ENCODE measurements around the gene PON3.
"Not testable (repeated sequence)": the region's sequence is repeated elsewhere in the genome, so short reads cannot be mapped to it uniquely, and the experiment has no call there.

The PON3 gene

GRCh38 chr7:95411666-95412065 lies 15.5 kb upstream of the PON3 start:
- DNase-seq: no peak

- DNase-seq: no peak
Observed at GRCh38 chr7:95411036-95411435, 14.9 kb upstream of the PON3 start.

- no peak for DNase-seq
Observed at GRCh38 chr7:95407751-95408150, 11.6 kb upstream of the PON3 start.

- no peak for DNase-seq
Observed at GRCh38 chr7:95405800-95406199, 9.6 kb upstream of the PON3 start.

GRCh38 chr7:95405208-95405607 lies 9.0 kb upstream of the PON3 start:
- no peak for DNase-seq

GRCh38 chr7:95404316-95404865 lies 8.2 kb upstream of the PON3 start:
- no peak for DNase-seq

GRCh38 chr7:95398155-95398940 lies 2.2 kb upstream of the PON3 start:
- no peak for DNase-seq

- DNase-seq: no peak
Observed at GRCh38 chr7:95397381-95397780, 1.2 kb upstream of the PON3 start.

GRCh38 chr7:95395755-95396135 lies 430 bp downstream of the PON3 start:
- DNase-seq: no peak

GRCh38 chr7:95394370-95394769 lies 1.8 kb downstream of the PON3 start:
- DNase-seq: no peak

- no peak for DNase-seq
Observed at GRCh38 chr7:95391761-95392160, 4.4 kb downstream of the PON3 start.

GRCh38 chr7:95389516-95389915 lies 6.7 kb downstream of the PON3 start:
- DNase-seq: no peak

- not testable (repeated sequence) for DNase-seq
Observed at GRCh38 chr7:95379457-95379856, 16.7 kb downstream of the PON3 start.

- no peak for DNase-seq
Observed at GRCh38 chr7:95376632-95377400, 19.4 kb downstream of the PON3 start.

GRCh38 chr7:95375591-95376257 lies 20.5 kb downstream of the PON3 start:
- DNase-seq: no peak

- no peak for DNase-seq
Observed at GRCh38 chr7:95373323-95373722, 22.9 kb downstream of the PON3 start.

- DNase-seq: no peak
Observed at GRCh38 chr7:95368235-95368634, 27.9 kb downstream of the PON3 start.

- DNase-seq: no peak
Observed at GRCh38 chr7:95367606-95368005, 28.6 kb downstream of the PON3 start.

- DNase-seq: no peak
Observed at GRCh38 chr7:95365151-95365550, 31.0 kb downstream of the PON3 start.

GRCh38 chr7:95357623-95358022 lies 38.6 kb downstream of the PON3 start:
- DNase-seq: no peak

GRCh38 chr7:95342642-95343307 lies 53.4 kb downstream of the PON3 start:
- DNase-seq: no peak

- DNase-seq: no peak
Observed at GRCh38 chr7:95342029-95342428, 54.1 kb downstream of the PON3 start.

GRCh38 chr7:95340491-95340890 lies 55.7 kb downstream of the PON3 start:
- no peak for DNase-seq
